NCI-H2196 (cell line): ENCODE results near the gene LRCOL1.
A peak's percentile ranks its signal among the peaks of the same experiment; 100 is the strongest.

Experiments
- DNase-seq: peaks from one replicate; lab custom pipeline; 2025; ENCODE audit not compliant: unreplicated experiment; lab: John Stamatoyannopoulos, UW

The LRCOL1 gene

DNA sequence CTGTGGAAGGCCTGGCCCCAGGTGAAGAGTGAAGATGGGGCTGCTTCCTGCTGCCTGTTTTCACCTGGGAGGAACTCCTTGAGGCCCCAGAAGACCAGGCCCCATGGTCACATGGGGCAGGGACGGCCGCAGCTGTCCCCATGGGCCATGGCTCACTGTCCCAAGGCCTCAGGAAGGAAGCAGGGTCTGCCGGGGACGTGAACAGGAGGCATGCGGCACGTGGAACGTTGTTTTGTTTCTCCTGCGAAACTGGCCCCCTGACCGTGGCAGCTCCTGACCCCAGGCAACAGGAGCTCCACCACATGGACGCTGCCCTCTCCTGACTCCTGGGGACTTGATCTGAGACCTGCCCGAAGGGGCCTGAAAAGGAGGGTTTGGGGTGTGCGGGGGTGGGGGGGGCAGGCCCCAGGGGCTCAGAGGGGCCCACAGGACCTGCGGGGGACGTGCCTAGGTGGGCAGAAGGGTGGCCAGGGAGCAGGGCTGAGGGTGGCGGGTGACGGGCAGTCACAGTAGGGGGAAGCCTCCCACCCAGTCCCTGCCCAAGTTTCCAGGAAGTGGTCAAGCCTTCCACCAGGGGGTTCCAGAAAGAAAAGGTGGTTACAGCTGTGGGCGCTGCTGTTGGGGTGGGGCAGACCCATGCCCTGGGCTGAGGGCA, 41.4 kb downstream of the LRCOL1 start:
- DNase-seq = no peak

DNA sequence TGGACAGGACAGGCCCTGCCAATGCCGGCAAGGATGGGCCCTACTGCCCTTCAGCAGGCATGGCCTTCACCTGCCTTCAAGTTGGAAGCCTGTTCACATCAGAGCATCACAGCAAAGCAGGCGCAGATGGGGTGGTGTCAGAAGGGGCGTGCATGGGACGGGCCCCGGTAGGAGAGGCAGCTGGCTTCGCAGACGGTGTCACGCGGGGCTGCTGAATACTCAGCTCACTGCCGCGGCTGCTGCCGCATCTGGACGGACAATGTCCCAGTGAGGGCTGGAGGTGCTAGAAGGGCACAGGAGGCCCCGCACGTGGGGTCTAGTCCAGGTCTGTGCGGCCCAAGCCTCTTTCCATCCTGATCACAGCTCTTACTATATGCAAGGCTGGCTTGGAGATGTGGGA, 42.1 kb downstream of the LRCOL1 start:
- DNase-seq = no peak

DNA sequence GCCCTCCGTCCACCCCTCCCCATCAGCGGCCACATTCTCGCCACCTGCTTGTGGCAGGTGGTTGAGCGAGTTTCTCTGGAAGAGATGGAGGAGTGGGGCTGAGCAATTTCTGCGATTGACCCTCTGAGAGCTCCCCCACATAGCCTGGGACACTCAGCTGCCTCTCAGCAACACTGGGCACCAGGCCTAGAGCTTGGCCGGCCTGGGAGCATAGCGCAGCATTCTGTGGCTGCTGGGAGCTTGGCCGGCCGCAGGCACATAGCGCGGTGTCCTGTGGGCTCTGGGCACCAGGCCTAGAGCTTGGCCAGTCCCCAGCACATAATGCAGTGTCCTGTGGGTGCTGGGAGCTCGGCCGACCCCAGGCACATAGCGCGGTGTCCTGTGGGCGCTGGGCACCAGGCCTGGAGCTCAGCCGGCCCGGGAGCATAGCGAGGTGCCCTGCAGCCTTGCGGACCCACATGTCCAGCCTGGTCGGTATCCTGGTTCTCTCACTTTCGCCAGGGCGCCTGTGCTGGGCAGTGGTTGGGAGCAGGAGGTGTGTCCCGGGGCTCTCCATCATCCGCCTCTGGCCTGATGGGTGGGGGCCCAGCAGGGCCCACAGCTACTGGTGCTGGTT, 43.8 kb downstream of the LRCOL1 start:
- DNase-seq = no peak

DNA sequence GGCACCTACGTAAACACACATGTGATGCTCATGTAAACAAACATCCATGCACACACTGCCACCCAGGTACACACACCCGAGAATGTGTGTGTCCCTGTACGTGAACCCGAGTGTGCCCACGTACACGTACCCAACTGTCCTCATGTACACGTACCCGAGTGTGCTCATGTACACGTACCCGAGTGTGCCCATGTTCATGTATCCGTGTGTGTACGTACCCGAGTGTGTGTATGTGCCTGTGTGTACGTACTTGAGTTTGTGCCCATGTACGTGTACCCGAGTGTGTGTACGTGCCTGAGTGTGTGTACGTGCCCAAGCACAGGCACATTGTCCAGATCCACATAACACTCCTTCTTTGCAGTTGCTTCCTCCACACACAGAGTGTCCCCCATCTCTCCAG, 45.0 kb downstream of the LRCOL1 start:
- no peak for DNase-seq

DNA sequence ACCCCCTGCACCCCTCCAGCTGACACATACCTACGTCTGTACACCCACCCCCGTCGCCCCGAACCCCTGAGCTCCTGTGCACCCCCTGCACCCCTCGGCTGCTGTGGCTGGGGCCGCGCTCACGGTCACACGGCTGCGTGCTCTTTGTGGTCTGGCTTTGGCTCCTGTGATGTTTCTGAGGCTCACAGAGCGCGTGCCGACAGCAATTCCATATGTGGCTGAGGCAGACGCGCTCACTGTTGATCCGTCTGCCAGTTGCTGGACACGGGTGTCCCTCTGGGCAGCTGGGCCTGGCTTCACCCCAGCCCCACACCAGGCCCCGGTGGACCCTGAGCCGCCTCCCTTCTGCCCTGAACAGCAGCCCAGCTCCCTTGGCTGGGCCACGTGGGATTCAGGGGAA, 46.5 kb downstream of the LRCOL1 start:
- no peak for DNase-seq

DNA sequence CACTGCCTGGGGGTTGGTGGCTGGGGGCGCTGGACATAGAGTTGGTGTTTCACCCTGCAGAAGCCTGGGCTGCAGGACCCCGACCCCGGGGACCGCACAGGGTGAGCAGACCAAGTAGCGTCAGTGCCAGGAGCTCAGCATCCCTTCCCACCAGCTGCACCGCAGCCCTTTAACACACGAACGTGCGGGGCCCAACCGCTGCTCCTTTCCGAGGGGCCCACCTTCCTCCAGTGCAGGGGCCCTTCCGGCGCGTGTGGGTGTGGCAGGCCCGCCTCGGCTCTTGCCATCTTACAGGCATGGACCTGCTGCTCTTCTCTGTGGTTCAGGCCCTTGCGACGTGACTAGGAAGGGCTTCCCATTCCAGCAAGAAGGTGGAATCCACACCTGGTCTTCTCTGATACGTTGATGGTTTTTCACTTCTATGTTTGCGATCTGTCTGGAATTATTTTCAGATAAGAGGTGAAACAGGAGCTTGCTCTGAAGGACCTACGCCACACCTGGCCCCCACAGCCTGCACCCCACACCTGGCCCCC, 47.8 kb downstream of the LRCOL1 start:
- DNase-seq = no peak

DNA sequence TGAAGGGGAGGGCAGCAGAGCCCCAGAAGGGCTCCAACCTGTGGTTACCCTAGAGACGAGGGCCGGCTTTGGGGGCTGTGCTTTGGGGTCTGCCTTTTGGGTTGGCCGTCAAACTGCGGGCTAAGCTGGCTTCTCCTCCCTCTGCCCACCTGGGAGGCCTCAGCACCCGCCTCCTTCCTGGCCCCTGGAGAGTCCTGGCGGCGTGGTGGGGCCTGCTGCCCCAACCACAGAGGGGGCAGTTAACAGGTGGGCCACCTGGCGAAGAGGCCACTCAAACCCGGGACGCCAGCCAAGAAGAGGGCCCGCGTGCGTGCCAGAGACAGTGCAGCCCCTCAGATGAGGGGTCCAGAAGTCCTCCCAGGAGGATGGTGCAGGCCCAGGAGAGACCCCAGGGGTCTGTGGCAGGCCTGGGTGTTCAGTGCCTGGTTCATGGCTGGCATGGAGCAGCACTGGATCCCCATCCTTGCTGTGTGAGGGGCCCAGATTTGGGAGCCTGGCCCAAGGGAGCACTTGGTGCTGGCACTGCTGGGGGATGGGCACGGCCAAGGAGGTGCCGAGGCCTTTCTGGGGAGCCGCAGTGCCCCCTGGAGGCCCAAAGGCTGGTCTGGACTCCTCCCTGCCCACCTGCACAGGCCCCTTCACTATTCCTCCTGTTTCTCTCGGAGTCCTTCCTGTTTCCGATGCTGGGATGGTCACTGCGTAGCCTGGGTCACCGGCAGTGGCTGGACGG, 48.8 kb downstream of the LRCOL1 start:
- peak; percentile 11 for DNase-seq

DNA sequence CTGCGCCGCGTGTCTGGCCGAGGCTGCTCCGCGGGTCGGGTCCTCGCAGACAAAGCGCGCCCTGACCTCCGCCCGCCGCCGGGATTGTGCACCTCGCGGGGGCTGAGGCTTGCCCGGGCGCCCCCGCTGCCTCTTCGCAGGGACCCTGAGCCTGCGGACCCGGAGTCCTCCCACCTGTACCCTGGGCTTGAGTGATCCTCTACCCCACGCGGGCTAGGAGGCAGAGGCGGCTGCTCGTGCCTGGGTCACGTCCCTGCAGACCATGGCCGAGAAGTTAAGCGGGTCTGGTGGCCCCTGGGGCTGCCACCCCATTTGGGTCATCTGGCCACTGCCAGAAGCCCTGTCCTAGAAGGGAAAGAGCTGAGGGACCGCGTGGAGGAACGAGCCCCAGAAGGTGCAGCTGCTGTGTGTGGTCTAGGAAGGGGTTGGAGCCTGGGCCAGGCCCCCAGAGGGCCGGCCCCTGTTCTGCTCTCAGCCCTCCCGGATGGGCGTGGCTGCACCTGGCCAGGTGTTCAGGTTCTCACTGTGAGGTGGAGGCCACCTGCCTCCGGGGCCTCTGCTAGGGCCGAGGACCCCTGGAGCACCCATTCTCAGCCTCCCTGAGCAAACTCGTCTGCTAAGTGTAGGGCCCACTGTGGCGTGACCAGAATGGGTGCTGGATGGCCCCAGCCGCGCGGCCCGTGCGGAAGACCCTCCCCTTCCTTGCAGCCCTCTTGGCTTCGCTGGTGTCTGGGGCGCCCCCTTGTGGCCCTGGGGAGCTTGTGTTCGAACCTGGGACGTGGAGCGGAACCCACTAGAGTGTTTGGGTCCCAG, 49.6 kb downstream of the LRCOL1 start:
- peak; percentile 79 for DNase-seq

DNA sequence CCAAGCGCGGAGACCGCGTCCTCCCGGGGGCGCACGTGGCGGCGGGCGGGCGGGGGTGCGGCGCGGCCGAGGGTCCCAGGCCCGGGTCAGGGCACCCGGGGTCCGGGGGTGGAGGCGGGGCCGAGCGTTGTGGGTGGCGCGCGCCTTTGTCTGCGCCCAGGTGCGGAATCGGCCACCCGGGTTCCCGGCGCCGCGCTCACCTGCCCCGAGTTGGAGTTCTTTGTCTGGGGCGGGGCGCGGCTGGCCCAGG, 50.1 kb downstream of the LRCOL1 start:
- peak; percentile 27 for DNase-seq

DNA sequence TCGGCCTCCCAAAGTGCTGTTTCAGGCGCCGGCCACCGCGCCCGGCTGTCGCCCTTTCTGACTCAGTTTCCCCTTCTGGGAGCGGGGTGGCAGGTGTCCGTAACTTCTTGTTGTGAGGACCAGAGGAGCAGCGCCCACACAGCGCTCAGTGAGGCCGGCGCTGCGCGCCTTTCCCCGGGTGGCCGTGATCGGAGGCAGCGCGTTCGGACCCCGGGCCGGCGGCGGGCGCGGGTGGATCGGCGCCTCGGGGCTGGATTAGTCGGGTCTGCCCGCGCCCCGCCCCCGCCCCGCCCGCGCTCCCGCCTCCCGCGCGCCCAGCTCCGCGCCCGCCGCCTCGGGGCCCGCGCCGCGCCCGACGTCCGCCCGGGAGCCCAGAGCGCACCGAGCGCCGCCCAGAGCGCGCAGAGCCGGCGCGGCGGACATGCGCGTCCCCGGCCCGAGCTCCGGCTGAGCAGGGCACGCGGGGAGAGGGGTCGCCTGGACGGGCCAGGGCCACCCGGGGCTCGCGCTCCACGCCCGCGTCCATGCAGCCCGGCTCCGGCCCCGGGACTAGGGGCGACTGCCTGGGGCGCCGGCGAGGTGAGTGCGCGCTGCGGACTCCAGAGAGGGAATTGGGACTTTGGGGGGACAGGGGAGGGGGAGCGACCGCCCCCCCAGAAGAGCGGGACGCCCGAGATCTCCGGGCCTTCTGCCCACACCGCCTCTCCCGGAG, 50.6 kb downstream of the LRCOL1 start:
- DNase-seq = peak; percentile 79

DNA sequence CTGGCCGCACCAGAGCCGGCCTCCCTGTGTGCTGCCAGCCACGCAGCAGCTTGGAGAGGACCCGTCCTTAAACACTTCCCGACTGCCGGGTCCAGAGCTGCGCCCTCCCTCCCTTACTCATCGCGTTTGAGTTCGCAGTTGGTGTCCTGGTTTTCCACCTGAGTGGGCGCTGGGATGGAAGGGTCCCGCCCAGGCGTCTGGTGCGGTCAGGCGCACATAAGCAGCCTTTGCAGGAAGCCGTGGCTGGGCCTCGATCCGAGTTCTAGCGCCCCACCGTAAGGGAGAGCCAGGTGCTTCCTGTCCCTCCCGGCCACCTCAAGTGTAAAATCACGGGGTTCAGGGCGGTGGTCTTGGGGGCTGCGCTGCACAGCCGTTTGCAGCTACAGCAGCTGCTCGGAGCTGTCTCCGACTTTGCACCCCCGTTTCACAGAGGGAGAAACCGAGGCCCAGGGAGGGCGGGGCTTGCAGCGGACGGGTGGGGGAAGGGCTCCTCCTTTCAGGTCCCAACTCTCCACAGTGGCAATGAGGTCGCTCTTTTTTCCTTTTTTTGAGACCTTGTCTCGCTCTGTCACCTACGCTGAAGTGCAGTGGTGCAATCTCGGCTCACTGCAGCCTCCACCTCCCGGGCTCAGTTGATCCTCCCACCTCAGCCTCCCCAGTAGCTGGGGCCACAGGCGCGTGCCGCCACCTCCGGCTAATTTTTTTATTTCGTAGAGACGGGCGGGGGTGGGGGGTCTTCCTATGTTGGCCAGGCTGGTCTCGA, 51.3 kb downstream of the LRCOL1 start:
- no peak for DNase-seq

DNA sequence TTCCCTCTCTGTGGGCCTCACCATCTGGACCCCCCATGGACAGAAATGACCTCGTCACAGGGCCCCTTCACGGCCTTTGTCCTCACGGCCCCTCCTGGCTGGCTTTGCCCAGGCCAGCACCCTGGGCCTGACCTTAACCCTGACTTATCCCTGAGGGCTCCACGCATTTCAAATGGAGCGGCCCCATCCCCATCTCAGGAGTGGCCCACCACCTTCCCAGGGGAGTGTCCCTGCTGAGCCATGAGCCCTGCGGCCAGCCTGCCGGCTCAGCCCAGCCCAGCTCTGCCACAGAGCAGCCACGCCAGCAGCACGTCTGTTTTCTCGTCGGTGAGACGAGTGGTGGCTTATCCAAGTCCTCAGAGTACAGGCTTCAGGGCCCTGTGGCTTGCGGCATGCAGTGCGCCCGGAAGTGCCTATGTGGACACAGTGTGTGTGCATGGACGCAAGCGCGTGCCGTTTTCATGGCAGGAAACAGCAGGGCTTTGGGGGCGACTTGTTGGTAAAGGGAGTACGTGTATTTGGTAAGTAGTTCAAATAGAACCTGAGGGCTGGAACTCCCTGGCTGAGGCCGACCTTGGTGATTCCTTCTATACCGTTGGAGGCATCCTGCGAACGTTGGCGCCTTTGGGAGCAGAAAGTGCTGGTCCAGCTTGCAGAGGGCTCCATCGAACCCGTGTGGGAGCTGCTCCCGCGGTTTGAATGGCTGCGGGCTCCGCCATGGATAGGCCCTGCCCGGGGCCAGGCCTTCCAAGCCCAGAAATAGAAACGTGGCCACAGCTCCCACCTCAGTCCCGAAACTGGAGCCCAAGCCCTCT, 52.1 kb downstream of the LRCOL1 start:
- DNase-seq = no peak

DNA sequence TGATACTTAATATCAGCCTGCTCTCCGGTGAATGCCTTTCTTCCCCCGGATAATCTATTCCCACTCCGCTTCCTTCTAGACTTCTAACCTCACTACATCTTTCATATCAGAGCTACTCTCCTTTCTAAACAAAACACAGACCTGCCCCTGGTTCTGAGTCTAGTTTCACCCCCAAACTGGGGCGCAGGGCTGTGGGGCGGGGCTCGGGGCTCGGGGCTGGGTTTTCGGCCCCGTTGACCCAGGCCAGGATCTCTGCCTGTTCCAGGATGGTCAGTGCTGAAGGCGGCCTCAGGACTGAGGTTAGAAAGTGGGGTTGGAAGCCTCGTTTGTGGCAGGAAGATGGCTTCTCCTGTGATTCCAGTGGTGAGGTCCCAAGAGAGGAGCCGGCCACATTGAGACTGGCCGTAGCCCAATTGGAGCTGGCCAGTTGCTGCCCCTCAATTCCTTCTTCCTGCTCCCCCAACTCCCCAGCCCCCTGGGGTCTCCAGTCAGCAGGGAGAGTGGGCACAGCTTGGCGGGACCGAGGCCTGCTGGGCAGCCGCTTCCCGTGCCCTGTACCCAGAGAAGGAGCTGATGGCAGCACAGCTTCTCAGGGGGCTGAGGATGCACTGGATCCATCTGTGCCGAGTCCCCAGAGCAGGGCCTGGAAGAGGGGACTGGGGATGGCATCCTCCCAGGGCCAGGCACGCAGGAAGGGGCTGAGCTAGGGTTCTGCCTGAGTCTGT, 52.9 kb downstream of the LRCOL1 start:
- no peak for DNase-seq

DNA sequence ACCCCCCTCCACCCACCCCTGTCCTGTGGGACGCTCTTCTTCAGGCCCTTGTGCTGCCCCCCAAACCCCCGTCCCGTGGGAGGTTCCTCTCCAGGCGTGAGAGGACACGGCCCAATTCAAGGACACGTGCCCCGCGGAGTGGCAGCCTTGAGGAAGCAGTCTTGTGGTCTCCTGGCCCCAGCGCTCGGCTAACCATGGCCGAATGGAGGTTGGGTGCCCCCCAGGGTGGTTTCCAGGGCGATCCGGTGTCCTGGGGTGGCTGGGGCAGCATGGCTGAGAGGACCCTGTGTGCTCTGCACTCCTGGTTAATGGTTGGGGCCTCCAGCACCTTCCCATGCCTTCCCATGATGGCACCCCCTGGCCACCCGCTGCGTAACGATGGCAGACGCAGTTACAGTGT, 53.6 kb downstream of the LRCOL1 start:
- DNase-seq = no peak

DNA sequence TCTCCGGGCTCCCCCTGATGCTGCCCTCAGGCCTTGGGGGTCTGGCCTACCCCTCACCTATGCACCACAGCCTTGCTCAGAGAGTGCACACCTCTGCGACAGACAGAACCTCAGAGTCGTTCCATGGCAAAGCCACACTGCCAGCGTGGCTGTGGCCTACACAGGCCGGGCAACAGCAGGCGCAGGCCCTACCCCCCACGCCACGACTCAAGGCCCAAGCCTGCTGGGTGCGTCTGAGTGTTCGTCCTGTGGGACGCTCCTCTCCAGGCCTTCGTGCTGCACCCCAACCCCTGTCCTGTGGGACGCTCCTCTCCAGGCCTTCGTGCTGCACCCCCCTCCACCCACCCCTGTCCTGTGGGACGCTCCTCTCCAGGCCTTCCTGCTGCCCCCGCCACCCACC, 54.2 kb downstream of the LRCOL1 start:
- DNase-seq = no peak

DNA sequence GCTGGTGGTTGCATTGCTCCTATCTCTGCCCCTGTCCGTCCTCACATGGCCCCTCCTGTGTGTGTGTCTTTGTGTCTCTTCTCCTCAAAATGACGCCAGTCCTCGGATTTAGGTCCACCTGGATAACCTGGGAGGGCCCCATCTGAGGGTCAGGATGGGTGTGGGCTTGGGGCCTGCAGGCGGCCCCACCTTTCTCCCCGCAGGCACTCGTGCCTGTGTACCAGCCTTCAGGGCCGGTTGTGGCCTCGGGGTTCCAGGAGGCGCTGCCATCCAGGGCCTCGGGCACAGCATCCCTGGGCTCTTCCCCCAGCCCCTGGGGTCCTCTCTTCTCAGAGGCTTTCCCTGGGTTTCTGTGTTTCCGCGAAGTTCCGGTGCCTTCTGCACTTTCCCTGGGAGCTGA, 54.7 kb downstream of the LRCOL1 start:
- no peak for DNase-seq

DNA sequence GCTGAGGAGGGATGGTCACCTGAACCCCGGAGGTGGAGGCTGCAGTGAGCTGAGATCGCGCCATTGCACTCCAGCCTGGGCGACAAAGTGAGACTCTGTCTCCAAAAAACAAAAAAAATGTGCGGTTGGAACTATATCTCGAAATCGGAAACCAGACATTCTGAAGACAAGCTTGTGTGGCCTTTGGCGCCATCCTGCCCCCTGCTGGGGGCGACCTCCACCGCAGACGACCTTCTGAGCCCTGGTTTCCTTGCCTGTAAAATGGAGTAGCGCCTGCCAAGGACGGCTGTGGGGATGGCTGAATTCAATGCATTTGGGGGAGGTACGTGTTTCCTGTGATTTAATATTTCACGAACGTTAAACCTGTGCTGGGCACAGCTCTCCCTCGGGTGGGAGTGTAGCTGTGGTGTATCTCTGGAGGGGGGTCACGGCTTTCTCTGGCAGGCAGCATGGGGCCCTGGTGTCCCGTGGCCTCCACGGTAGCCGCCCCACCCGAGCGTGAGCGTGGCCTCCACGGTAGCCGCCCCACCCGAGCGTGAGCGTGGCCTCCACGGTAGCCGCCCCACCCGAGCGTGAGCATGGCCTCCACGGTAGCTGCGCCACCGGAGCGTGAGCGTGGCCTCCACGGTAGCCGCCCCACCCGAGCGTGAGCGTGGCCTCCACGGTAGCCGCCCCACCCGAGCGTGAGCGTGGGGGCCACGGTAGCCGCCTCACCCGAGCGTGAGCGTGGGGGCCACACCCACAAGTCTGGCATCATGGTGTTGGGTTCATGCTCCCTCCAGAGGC, 55.3 kb downstream of the LRCOL1 start:
- no peak for DNase-seq
